ENCODE results near the gene TAC4. TPM values are rescaled to one million over a fixed set of nuclear protein-coding genes. Genes with fewer than 3 reads are reported as not detected.

The TAC4 gene
- total and polyA plus RNA-seq, 2 experiments from 2014 or later = not detected

DNA sequence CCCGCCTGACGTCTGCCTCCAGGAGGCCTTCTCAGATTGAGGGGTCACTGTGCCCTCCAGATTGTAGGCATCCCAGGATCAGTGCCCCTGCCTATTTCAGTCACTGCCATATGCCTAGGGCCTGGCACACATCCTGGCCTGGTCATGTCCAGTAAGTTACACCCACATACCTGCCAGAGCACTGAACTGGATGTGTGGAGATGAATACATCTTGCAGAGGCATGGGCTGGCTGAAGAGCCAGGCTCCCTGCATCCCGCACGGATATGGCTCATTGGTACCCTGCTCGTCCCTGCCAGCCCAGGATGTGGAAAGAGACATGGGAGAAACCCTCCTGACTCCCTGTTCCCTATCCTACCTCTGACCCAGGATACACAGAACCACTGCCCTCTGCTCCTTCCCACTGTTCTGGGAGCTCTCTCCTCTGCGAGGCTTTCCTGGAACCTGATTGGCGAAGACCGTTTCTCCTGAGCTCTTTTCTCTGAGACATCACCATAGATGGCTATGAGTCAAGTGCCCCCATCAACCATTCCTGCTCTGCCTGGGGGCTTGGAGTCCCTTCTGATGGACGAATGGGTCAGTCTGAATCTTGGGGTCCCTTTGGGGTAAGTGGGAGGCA lies 40.0 kb upstream of the TAC4 start:
- no peak overlapping the region for H2AFZ ChIP-seq
- DNase-seq (ENCODE audit: low spot score) (no peak), ATAC-seq (no peak)
- H3K27me3 ChIP-seq (ENCODE audit: insufficient read depth) = peaks cover 32% of the 10 kb centered on the region
- H3K27ac ChIP-seq (ENCODE audit: low read depth) = no peak overlapping the region
- peaks cover 17% of the 10 kb centered on the region for H3K4me1 ChIP-seq (ENCODE audit: insufficient read depth)
- Mint-ChIP-seq H3K4me3 (no peak overlapping the region; the same call in 2 of the 3 replicates), H3K36me3 (ENCODE audit: low read depth) (no peaks in the 10 kb centered on the region), H3K4me1 (peaks cover 39% of the 10 kb centered on the region), H3K9me3 (no peaks in the 10 kb centered on the region), H3K27me3 (ENCODE audit: insufficient read depth, low read depth, poor library complexity) (peaks cover 25% of the 10 kb centered on the region), H3K27ac (no peak overlapping the region)
- peak overlapping the region; percentile 67 for H3K4me2 ChIP-seq
- H3K36me3 ChIP-seq (ENCODE audit: insufficient read depth) = no peaks in the 10 kb centered on the region
- no peaks in the 10 kb centered on the region for H4K20me1 ChIP-seq (replicated peaks; ENCODE audit: insufficient read depth)
- no peaks in the 10 kb centered on the region for H3K9me2 ChIP-seq (ENCODE audit: insufficient read depth)
- TF ChIP-seq ZNF114 (CRISPR knock-in tag; IDR thresholded peaks at IDR 0.05) (no peak), STAT1 (IDR thresholded peaks at IDR 0.05; ENCODE audit: unreplicated experiment) (no peak), NANOG (IDR thresholded peaks at IDR 0.05; ENCODE audit: borderline replicate concordance) (no peak), CREB1 (CRISPR knock-in tag; IDR thresholded peaks at IDR 0.05; ENCODE audit: low read depth) (no peak), EZH2phosphoT487 (IDR thresholded peaks at IDR 0.05; ENCODE audit: unreplicated experiment) (no peak), ZNF462 (CRISPR knock-in tag; IDR thresholded peaks at IDR 0.05) (no peak), POLR2AphosphoS5 (IDR thresholded peaks at IDR 0.05; ENCODE audit: low read depth) (no peak), CTCF (conservative IDR thresholded peaks at IDR 0.05; ENCODE audit: low read depth in 2 of 2) (no peak), EZH2 (IDR thresholded peaks at IDR 0.05; ENCODE audit: low read depth, unreplicated experiment) (no peak), JUNB (IDR thresholded peaks at IDR 0.05; ENCODE audit: unreplicated experiment) (no peak), ZNF331 (CRISPR knock-in tag; IDR thresholded peaks at IDR 0.05; ENCODE audit: low read depth) (no peak)
- TF ChIP-seq, protein P1, sequence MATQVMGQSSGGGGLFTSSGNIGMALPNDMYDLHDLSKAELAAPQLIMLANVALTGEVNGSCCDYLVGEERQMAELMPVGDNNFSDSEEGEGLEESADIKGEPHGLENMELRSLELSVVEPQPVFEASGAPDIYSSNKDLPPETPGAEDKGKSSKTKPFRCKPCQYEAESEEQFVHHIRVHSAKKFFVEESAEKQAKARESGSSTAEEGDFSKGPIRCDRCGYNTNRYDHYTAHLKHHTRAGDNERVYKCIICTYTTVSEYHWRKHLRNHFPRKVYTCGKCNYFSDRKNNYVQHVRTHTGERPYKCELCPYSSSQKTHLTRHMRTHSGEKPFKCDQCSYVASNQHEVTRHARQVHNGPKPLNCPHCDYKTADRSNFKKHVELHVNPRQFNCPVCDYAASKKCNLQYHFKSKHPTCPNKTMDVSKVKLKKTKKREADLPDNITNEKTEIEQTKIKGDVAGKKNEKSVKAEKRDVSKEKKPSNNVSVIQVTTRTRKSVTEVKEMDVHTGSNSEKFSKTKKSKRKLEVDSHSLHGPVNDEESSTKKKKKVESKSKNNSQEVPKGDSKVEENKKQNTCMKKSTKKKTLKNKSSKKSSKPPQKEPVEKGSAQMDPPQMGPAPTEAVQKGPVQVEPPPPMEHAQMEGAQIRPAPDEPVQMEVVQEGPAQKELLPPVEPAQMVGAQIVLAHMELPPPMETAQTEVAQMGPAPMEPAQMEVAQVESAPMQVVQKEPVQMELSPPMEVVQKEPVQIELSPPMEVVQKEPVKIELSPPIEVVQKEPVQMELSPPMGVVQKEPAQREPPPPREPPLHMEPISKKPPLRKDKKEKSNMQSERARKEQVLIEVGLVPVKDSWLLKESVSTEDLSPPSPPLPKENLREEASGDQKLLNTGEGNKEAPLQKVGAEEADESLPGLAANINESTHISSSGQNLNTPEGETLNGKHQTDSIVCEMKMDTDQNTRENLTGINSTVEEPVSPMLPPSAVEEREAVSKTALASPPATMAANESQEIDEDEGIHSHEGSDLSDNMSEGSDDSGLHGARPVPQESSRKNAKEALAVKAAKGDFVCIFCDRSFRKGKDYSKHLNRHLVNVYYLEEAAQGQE (IDR thresholded peaks at IDR 0.05; ENCODE audit: unreplicated experiment) = no peak
- TF ChIP-seq, protein P2, sequence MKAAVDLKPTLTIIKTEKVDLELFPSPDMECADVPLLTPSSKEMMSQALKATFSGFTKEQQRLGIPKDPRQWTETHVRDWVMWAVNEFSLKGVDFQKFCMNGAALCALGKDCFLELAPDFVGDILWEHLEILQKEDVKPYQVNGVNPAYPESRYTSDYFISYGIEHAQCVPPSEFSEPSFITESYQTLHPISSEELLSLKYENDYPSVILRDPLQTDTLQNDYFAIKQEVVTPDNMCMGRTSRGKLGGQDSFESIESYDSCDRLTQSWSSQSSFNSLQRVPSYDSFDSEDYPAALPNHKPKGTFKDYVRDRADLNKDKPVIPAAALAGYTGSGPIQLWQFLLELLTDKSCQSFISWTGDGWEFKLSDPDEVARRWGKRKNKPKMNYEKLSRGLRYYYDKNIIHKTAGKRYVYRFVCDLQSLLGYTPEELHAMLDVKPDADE (IDR thresholded peaks at IDR 0.05) = no peak
- no peak overlapping the region for H3K4me3 ChIP-seq
- no peaks in the 10 kb centered on the region for H3F3A ChIP-seq (replicated peaks; ENCODE audit: low read depth)
- H3K79me2 ChIP-seq (replicated peaks; ENCODE audit: insufficient read depth) = no peaks in the 10 kb centered on the region
